ENCODE measurements around the gene SLC4A2. TPM values are rescaled to one million over a fixed set of nuclear protein-coding genes. Genes with fewer than 3 reads are reported as not detected.

SLC4A2 gene
- total RNA-seq, 2 experiments from 2014 or later, result 64.2 to 86.0 TPM

GRCh38 chr7:151077705-151078232, 18.4 kb downstream of the SLC4A2 start:
- POLR2A ChIA-PET, result interaction anchor here (1.0 kb wide), 1 partner anchor 16 kb away, joined by 3 read pairs; no protein-coding TSS in a partner anchor
- no peak for DNase-seq (ENCODE audit: low spot score)
- no TSS peak for BruUV-seq (replicated peaks)
- CTCF ChIA-PET (ENCODE audit: unreplicated experiment), result no interaction called here
- Histone ChIP-seq H3K27ac (ENCODE audit: low read depth, low read length, poor library complexity, severe bottlenecking) (peak overlapping the region; percentile 2), H3K4me2 (ENCODE audit: low read length) (peak overlapping the region; percentile 100; the same call in 1 of the 2 replicates), H3K9me2 (ENCODE audit: insufficient read depth, low read length) (no peaks in the 10 kb centered on the region), H3K4me1 (ENCODE audit: insufficient read depth, low read length, poor library complexity, severe bottlenecking) (peaks cover 35% of the 10 kb centered on the region), H3K9me3 (ENCODE audit: low read length) (no peaks in the 10 kb centered on the region), H4K20me1 (ENCODE audit: insufficient read depth, low read length) (no peaks in the 10 kb centered on the region), H2AFZ (ENCODE audit: low read length) (no peak overlapping the region), H3K4me3 (ENCODE audit: low read depth, low read length, poor library complexity, severe bottlenecking) (no peak overlapping the region), H3K36me3 (ENCODE audit: insufficient read depth, low read length) (peaks cover 65% of the 10 kb centered on the region), H3K79me2 (ENCODE audit: insufficient read depth, low read depth, low read length) (peaks cover 25% of the 10 kb centered on the region)
- TF ChIP-seq EZH2phosphoT487 (IDR thresholded peaks at IDR 0.05; ENCODE audit: borderline replicate concordance, low read depth, low read length) (no peak), CTCF (conservative IDR thresholded peaks at IDR 0.05; ENCODE audit: low read length) (no peak)
- intact Hi-C loops (cut with micrococcal nuclease; ENCODE audit: unreplicated experiment), result no loop called here

GRCh38 chr7:151078233-151079040, 19.0 kb downstream of the SLC4A2 start:
- BruUV-seq (replicated peaks), result no TSS peak
- DNase-seq (ENCODE audit: low spot score), result no peak
- intact Hi-C loops (cut with micrococcal nuclease; ENCODE audit: unreplicated experiment), result no loop called here
- no peaks in the 10 kb centered on the region for H4K20me1 ChIP-seq (ENCODE audit: insufficient read depth, low read length)
- peak overlapping the region; percentile 2 for H3K27ac ChIP-seq (ENCODE audit: low read depth, low read length, poor library complexity, severe bottlenecking)
- TF ChIP-seq CTCF (conservative IDR thresholded peaks at IDR 0.05; ENCODE audit: low read length), result no peak
- no peak for TF ChIP-seq EZH2phosphoT487 (IDR thresholded peaks at IDR 0.05; ENCODE audit: borderline replicate concordance, low read depth, low read length)
- H3K4me1 ChIP-seq (ENCODE audit: insufficient read depth, low read length, poor library complexity, severe bottlenecking), result peaks cover 36% of the 10 kb centered on the region
- peak overlapping the region; percentile 91 for H3K4me3 ChIP-seq (ENCODE audit: low read depth, low read length, poor library complexity, severe bottlenecking)
- peaks cover 28% of the 10 kb centered on the region for H3K79me2 ChIP-seq (ENCODE audit: insufficient read depth, low read depth, low read length)
- peak overlapping the region; percentile 100 for H3K4me2 ChIP-seq (ENCODE audit: low read length)
- ChIA-PET POLR2A (no interaction called here), CTCF (ENCODE audit: unreplicated experiment) (no interaction called here)
- no peak overlapping the region for H2AFZ ChIP-seq (ENCODE audit: low read length)
- no peaks in the 10 kb centered on the region for H3K9me3 ChIP-seq (ENCODE audit: low read length)
- peaks cover 63% of the 10 kb centered on the region for H3K36me3 ChIP-seq (ENCODE audit: insufficient read depth, low read length)
- H3K9me2 ChIP-seq (ENCODE audit: insufficient read depth, low read length), result no peaks in the 10 kb centered on the region

Data from OCI-LY7 (cell line).